ENCODE results near the gene SERPINI1.

The SERPINI1 gene

GRCh38 chr3:167734498-167735232, 856 bp upstream of the SERPINI1 start, which contains the start of gene PDCD10:
Gene PDCD10, minus strand, starts transcription at chr3:167734892. Its CDS starts 14,735 bp downstream, at chr3:167720157.
- DNase-seq: peak; percentile 99

- no peak for DNase-seq
These were observed 805 bp downstream of the SERPINI1 start for GRCh38 chr3:167736264-167736787.

- no peak for DNase-seq
These were observed 1.5 kb downstream of the SERPINI1 start for GRCh38 chr3:167736997-167737396.

GRCh38 chr3:167738037-167738436, 2.5 kb downstream of the SERPINI1 start:
- no peak for DNase-seq

GRCh38 chr3:167739190-167739810, 3.8 kb downstream of the SERPINI1 start:
- DNase-seq: no peak

- DNase-seq: no peak
These were observed 5.6 kb downstream of the SERPINI1 start for GRCh38 chr3:167740961-167741587.

- DNase-seq: no peak
These were observed 6.8 kb downstream of the SERPINI1 start for GRCh38 chr3:167742338-167742737.

GRCh38 chr3:167743799-167744198, 8.3 kb downstream of the SERPINI1 start:
- DNase-seq: no peak

- no peak for DNase-seq
These were observed 13.7 kb downstream of the SERPINI1 start for GRCh38 chr3:167749209-167749608.

GRCh38 chr3:167749728-167750127, 14.2 kb downstream of the SERPINI1 start:
- DNase-seq: no peak

GRCh38 chr3:167750272-167750971, 14.9 kb downstream of the SERPINI1 start:
- DNase-seq: no peak

GRCh38 chr3:167754049-167754448, 18.5 kb downstream of the SERPINI1 start:
- no peak for DNase-seq

- no peak for DNase-seq
These were observed 25.8 kb downstream of the SERPINI1 start for GRCh38 chr3:167761302-167761701.

GRCh38 chr3:167762296-167762695, 26.8 kb downstream of the SERPINI1 start:
- DNase-seq: no peak

GRCh38 chr3:167772992-167773391, 37.5 kb downstream of the SERPINI1 start:
- no peak for DNase-seq

- DNase-seq: no peak
These were observed 38.1 kb downstream of the SERPINI1 start for GRCh38 chr3:167773584-167773983.

GRCh38 chr3:167776066-167776685, 40.7 kb downstream of the SERPINI1 start:
- DNase-seq: no peak

GRCh38 chr3:167777356-167777755, 41.8 kb downstream of the SERPINI1 start:
- no peak for DNase-seq

GRCh38 chr3:167780214-167780883, 44.8 kb downstream of the SERPINI1 start:
- DNase-seq: no peak

GRCh38 chr3:167783781-167784180, 48.3 kb downstream of the SERPINI1 start:
- DNase-seq: no peak

GRCh38 chr3:167785790-167786189, 50.3 kb downstream of the SERPINI1 start:
- DNase-seq: no peak

GRCh38 chr3:167787440-167787839, 51.9 kb downstream of the SERPINI1 start:
- DNase-seq: no peak

Data from cerebellar nuclear complex (tissue), 1 donor.